Inferior parietal cortex (tissue), 1 donor: ENCODE data around the gene ANO1.

Experiments
- DNase-seq: peaks from one replicate; pipeline ENCODE4 v3.0.0-alpha.2; 2016; ENCODE audit errors: extremely low spot score

Gene ANO1

GRCh38 chr11:70137383-70137782, 59.3 kb downstream of the ANO1 start:
- no peak for DNase-seq

- no peak for DNase-seq
Observed at GRCh38 chr11:70138403-70138802, 60.3 kb downstream of the ANO1 start.

GRCh38 chr11:70139785-70140410, 61.8 kb downstream of the ANO1 start:
- DNase-seq, result no peak

- DNase-seq, result no peak
Observed at GRCh38 chr11:70140711-70141485, 62.8 kb downstream of the ANO1 start.

- DNase-seq, result no peak
Observed at GRCh38 chr11:70141486-70142220, 63.5 kb downstream of the ANO1 start.

GRCh38 chr11:70142221-70142875, 64.2 kb downstream of the ANO1 start:
- DNase-seq, result no peak

GRCh38 chr11:70144262-70144661, 66.1 kb downstream of the ANO1 start:
- no peak for DNase-seq

- DNase-seq, result no peak
Observed at GRCh38 chr11:70145071-70145470, 67.0 kb downstream of the ANO1 start.

- DNase-seq, result no peak
Observed at GRCh38 chr11:70145841-70146240, 67.7 kb downstream of the ANO1 start.

GRCh38 chr11:70146299-70146698, 68.2 kb downstream of the ANO1 start:
- DNase-seq, result no peak

GRCh38 chr11:70146895-70147520, 68.9 kb downstream of the ANO1 start:
- DNase-seq, result no peak

GRCh38 chr11:70147668-70148067, 69.6 kb downstream of the ANO1 start:
- no peak for DNase-seq

- DNase-seq, result no peak
Observed at GRCh38 chr11:70151671-70152070, 73.6 kb downstream of the ANO1 start.

GRCh38 chr11:70153133-70153727, 75.1 kb downstream of the ANO1 start:
- no peak for DNase-seq

- no peak for DNase-seq
Observed at GRCh38 chr11:70155386-70155785, 77.3 kb downstream of the ANO1 start.

GRCh38 chr11:70156291-70157037, 78.3 kb downstream of the ANO1 start:
- no peak for DNase-seq

GRCh38 chr11:70158201-70158600, 80.1 kb downstream of the ANO1 start:
- DNase-seq, result no peak

- no peak for DNase-seq
Observed at GRCh38 chr11:70158757-70159389, 80.8 kb downstream of the ANO1 start.

GRCh38 chr11:70159627-70160570, 81.8 kb downstream of the ANO1 start:
- no peak for DNase-seq
